GM12873 (cell line): ENCODE results near the gene ERC2.

Experiments used
- CTCF ChIP-seq: IDR thresholded peaks from 2 replicates; pipeline ENCODE4 v1.5.1; 2012; ENCODE audit warnings: low read depth, mild to moderate bottlenecking, moderate library complexity, low read length, control low read depth; ENCODE audit not compliant: insufficient read depth; ENCODE audit errors: missing control alignments

ERC2 gene

GRCh38 chr3:56459104-56459496, 9.2 kb downstream of the ERC2 start:
- TF ChIP-seq CTCF, result no peak

- no peak for TF ChIP-seq CTCF
These were observed 9.7 kb downstream of the ERC2 start for GRCh38 chr3:56458496-56459103.

GRCh38 chr3:56456117-56456516, 12.2 kb downstream of the ERC2 start:
- no peak for TF ChIP-seq CTCF

GRCh38 chr3:56453011-56453410, 15.3 kb downstream of the ERC2 start:
- no peak for TF ChIP-seq CTCF

- TF ChIP-seq CTCF, result no peak
These were observed 16.2 kb downstream of the ERC2 start for GRCh38 chr3:56452085-56452484.

- TF ChIP-seq CTCF, result no peak
These were observed 24.9 kb downstream of the ERC2 start for GRCh38 chr3:56443372-56443771.

- no peak for TF ChIP-seq CTCF
These were observed 39.6 kb downstream of the ERC2 start for GRCh38 chr3:56428667-56429066.
